H1 (cell line): ENCODE data around the gene PARP1. TPM values are rescaled to one million over a fixed set of nuclear protein-coding genes. Genes with fewer than 3 reads are reported as not detected.

Experiments
- CTCF ChIA-PET: fragments of 300-600 bp; sonication (Branson Sonifier 250); formaldehyde crosslinking; loops from one replicate; lab custom pipeline; 2021; ENCODE audit not compliant: partially characterized antibody; lab: Charles Lee
- POLR2A ChIA-PET: fragments of 300-600 bp; sonication (Branson Sonifier 250); formaldehyde crosslinking; loops from one replicate; lab custom pipeline; 2021; ENCODE audit warnings: inconsistent platforms; ENCODE audit not compliant: partially characterized antibody; lab: Charles Lee
- DNase-seq, 2 experiments: peaks; one replicate each; pipeline versions ENCODE4 v3.0.0 to v3.0.0-alpha.2; 2010 to 2022; ENCODE audit warnings: low spot score in 2 of 2, low read depth in 1 of 2, mixed read lengths in 1 of 2
- FAIRE-seq: peaks from 2 replicates; lab custom pipeline; 2011; peaks lifted over from hg19 to GRCh38; lab: Jason Lieb, UNC
- H2AFZ ChIP-seq: 2 replicates; pipeline ENCODE4 v1.8.1; 2012; ENCODE audit warnings: low read length, inconsistent platforms
- H2AK5ac ChIP-seq: 2 replicates; pipeline ENCODE4 v1.6.1; 2013; ENCODE audit warnings: low read depth, low read length
- H2BK120ac ChIP-seq: replicated peaks from 2 replicates; pipeline ENCODE3; 2013; ENCODE audit warnings: low read depth, low read length, inconsistent platforms
- H2BK12ac ChIP-seq: 2 replicates; pipeline ENCODE4 v1.6.1; 2013; ENCODE audit warnings: low read depth, low read length
- H2BK15ac ChIP-seq: 2 replicates; pipeline ENCODE4 v1.6.1; 2013; ENCODE audit warnings: low read length
- H2BK20ac ChIP-seq: 2 replicates; pipeline ENCODE4 v1.6.1; 2013; ENCODE audit warnings: low read length
- H2BK5ac ChIP-seq: 2 replicates; pipeline ENCODE4 v1.6.1; 2013; ENCODE audit warnings: low read depth, low read length
- H3K14ac ChIP-seq: 2 replicates; pipeline ENCODE4 v1.6.1; 2013; ENCODE audit warnings: inconsistent platforms; ENCODE audit not compliant: insufficient read length
- H3K18ac ChIP-seq: 2 replicates; pipeline ENCODE4 v1.6.1; 2013; ENCODE audit warnings: low read length; ENCODE audit errors: extremely low read depth
- H3K23ac ChIP-seq: 2 replicates; pipeline ENCODE4 v1.6.1; 2013; ENCODE audit warnings: inconsistent platforms; ENCODE audit not compliant: insufficient read length
- H3K23me2 ChIP-seq: 2 replicates; pipeline ENCODE4 v1.6.1; 2013; ENCODE audit warnings: low read depth, low read length
- H3K27ac ChIP-seq: 2 replicates; pipeline ENCODE4 v1.6.1; 2011; ENCODE audit warnings: low read depth, low read length, inconsistent platforms
- H3K27me3 ChIP-seq, 4 experiments: replicated peaks in 1 of 4; 1 replicate in 1 of 4; 2 replicates in 3 of 4; pipeline versions ENCODE4 v1.6.1 to v1.8.1; 2011 to 2013; ENCODE audit warnings: low read length in 3 of 4, mild to moderate bottlenecking in 3 of 4, inconsistent platforms in 2 of 4, mixed read lengths in 2 of 4, moderate library complexity in 1 of 4; ENCODE audit not compliant: control insufficient read depth in 3 of 4, insufficient read depth in 3 of 4; ENCODE audit errors: extremely low read depth in 1 of 4
- H3K36me3 ChIP-seq, 4 experiments: 2 replicates each; pipeline versions ENCODE4 v1.6.1 to v1.8.1; 2011 to 2013; ENCODE audit warnings: mild to moderate bottlenecking in 4 of 4, low read length in 3 of 4, moderate library complexity in 2 of 4, control low read depth in 1 of 4, inconsistent platforms in 1 of 4; ENCODE audit not compliant: insufficient read depth in 4 of 4, control insufficient read depth in 2 of 4
- H3K4ac ChIP-seq: replicated peaks from 2 replicates; pipeline ENCODE3; 2013; ENCODE audit warnings: low read length, low read depth, mixed read lengths, inconsistent platforms; ENCODE audit not compliant: insufficient read length
- H3K4me1 ChIP-seq, 4 experiments: replicated peaks in 1 of 4; 1 replicate in 1 of 4; 2 replicates in 3 of 4; pipeline versions ENCODE4 v1.6.1 to v1.8.1; 2011 to 2013; ENCODE audit warnings: low read length in 3 of 4, inconsistent platforms in 2 of 4, mixed read lengths in 1 of 4; ENCODE audit not compliant: insufficient read depth in 4 of 4, control insufficient read depth in 3 of 4
- H3K4me2 ChIP-seq, 2 experiments: 2 replicates each; pipeline versions ENCODE4 v1.6.1 to v1.8.1; 2011 to 2013; ENCODE audit warnings: low read depth in 2 of 2, low read length in 2 of 2, control low read depth in 1 of 2, inconsistent platforms in 1 of 2, mild to moderate bottlenecking in 1 of 2; ENCODE audit not compliant: insufficient read depth in 1 of 2
- H3K4me3 ChIP-seq, 4 experiments: fragments of 200-600, 300-600 bp in 1 of 4; sonication (generic), shearing (Covaris generic), sonication (Bioruptor Twin) in 1 of 4; 2 replicates each; pipeline versions ENCODE4 v1.5.1 to v1.8.1; 2011 to 2016; ENCODE audit warnings: low read length in 4 of 4, low read depth in 3 of 4, control low read depth in 2 of 4, inconsistent platforms in 2 of 4, mild to moderate bottlenecking in 2 of 4, mixed read lengths in 1 of 4, moderate library complexity in 1 of 4; ENCODE audit not compliant: insufficient read depth in 2 of 4; ENCODE audit errors: extremely low read depth in 1 of 4
- H3K56ac ChIP-seq: replicated peaks from 2 replicates; pipeline ENCODE3; 2013; ENCODE audit warnings: low read depth, mild to moderate bottlenecking, mixed read lengths, low read length, inconsistent platforms; ENCODE audit not compliant: insufficient read length
- H3K79me1 ChIP-seq: 2 replicates; pipeline ENCODE4 v1.6.1; 2013; ENCODE audit warnings: low read depth, low read length, control low read depth
- H3K79me2 ChIP-seq, 2 experiments: 2 replicates each; pipeline versions ENCODE4 v1.6.1 to v1.8.1; 2012 to 2013; ENCODE audit warnings: low read length in 2 of 2, mild to moderate bottlenecking in 2 of 2, inconsistent platforms in 1 of 2; ENCODE audit not compliant: insufficient read depth in 2 of 2, control insufficient read depth in 1 of 2
- H3K9ac ChIP-seq, 4 experiments: replicated peaks in 1 of 4; 1 replicate in 1 of 4; 2 replicates in 3 of 4; pipeline versions ENCODE4 v1.6.1 to v1.8.1; 2011 to 2013; ENCODE audit warnings: low read depth in 3 of 4, low read length in 3 of 4, control low read depth in 2 of 4, mild to moderate bottlenecking in 2 of 4, moderate library complexity in 2 of 4, inconsistent platforms in 1 of 4; ENCODE audit errors: extremely low read depth in 1 of 4
- H3K9me3 ChIP-seq, 2 experiments: 2 replicates each; pipeline versions ENCODE4 v1.6.1 to v1.8.1; 2012 to 2013; ENCODE audit warnings: mild to moderate bottlenecking in 2 of 2, moderate library complexity in 2 of 2, control low read depth in 1 of 2, inconsistent platforms in 1 of 2, low read depth in 1 of 2, low read length in 1 of 2, mixed read lengths in 1 of 2; ENCODE audit not compliant: insufficient read depth in 2 of 2
- H4K20me1 ChIP-seq, 2 experiments: replicated peaks in 1 of 2; 2 replicates each; pipeline versions ENCODE3 to v1.8.1; 2011 to 2013; ENCODE audit warnings: inconsistent platforms in 2 of 2, low read length in 2 of 2, mild to moderate bottlenecking in 1 of 2; ENCODE audit not compliant: insufficient read depth in 2 of 2, control insufficient read depth in 1 of 2
- H4K5ac ChIP-seq: 2 replicates; pipeline ENCODE4 v1.6.1; 2013; ENCODE audit warnings: low read length, low read depth, mixed read lengths, inconsistent platforms; ENCODE audit not compliant: insufficient read length
- H4K8ac ChIP-seq: 2 replicates; pipeline ENCODE4 v1.8.0; 2013; ENCODE audit warnings: mild to moderate bottlenecking, moderate library complexity, low read length, inconsistent platforms; ENCODE audit not compliant: insufficient read depth; ENCODE audit errors: extremely low read depth
- H4K91ac ChIP-seq: replicated peaks from 2 replicates; pipeline ENCODE3; 2013; ENCODE audit warnings: low read length, mixed read lengths, inconsistent platforms; ENCODE audit not compliant: insufficient read length
- ASH2L ChIP-seq: fragments of 200-600, 300-600 bp; sonication (generic); IDR thresholded peaks from one replicate; pipeline ENCODE4 v1.7.1; 2017; ENCODE audit warnings: low read length
- ATF3 ChIP-seq: IDR thresholded peaks from 2 replicates; pipeline ENCODE4 v1.6.1; 2011; ENCODE audit warnings: low read depth, mild to moderate bottlenecking, low read length; ENCODE audit not compliant: insufficient read depth
- BACH1 ChIP-seq: IDR thresholded peaks from 2 replicates; pipeline ENCODE4 v1.6.1; 2012; ENCODE audit warnings: low read length, improper control_type of control experiment
- BRCA1 ChIP-seq: IDR thresholded peaks from 2 replicates; pipeline ENCODE4 v1.6.1; 2012; ENCODE audit warnings: low read depth, low read length, improper control_type of control experiment
- CBX5 ChIP-seq: fragments of 300-800, 300-1000 bp; sonication (generic); IDR thresholded peaks from 2 replicates; pipeline ENCODE4 v1.7.1; 2016; ENCODE audit warnings: antibody characterized with exemption, low read length, low read depth
- CBX8 ChIP-seq: fragments of 300-800, 300-1000 bp; sonication (generic); IDR thresholded peaks from 2 replicates; pipeline ENCODE4 v1.7.1; 2016; ENCODE audit warnings: low read depth, low read length, borderline replicate concordance
- CEBPB ChIP-seq: IDR thresholded peaks from 2 replicates; pipeline ENCODE4 v1.6.1; 2012; ENCODE audit warnings: low read depth, low read length
- CHD1 ChIP-seq: IDR thresholded peaks from 2 replicates; pipeline ENCODE4 v1.6.1; 2012; ENCODE audit warnings: low read depth, low read length, improper control_type of control experiment
- CTBP2 ChIP-seq: IDR thresholded peaks from 2 replicates; pipeline ENCODE4 v1.7.0; 2011; ENCODE audit warnings: borderline replicate concordance, mild to moderate bottlenecking, moderate library complexity, mixed read lengths, low read length; ENCODE audit not compliant: insufficient read depth, insufficient read length
- JUN ChIP-seq: IDR thresholded peaks from 2 replicates; pipeline ENCODE4 v1.6.1; 2011; ENCODE audit warnings: low read depth, mild to moderate bottlenecking, improper control_type of control experiment, low read length
- JUND ChIP-seq: IDR thresholded peaks from 2 replicates; pipeline ENCODE4 v1.6.1; 2011; ENCODE audit warnings: mild to moderate bottlenecking, improper control_type of control experiment, low read length
- MAX ChIP-seq: IDR thresholded peaks from 2 replicates; pipeline ENCODE4 v1.6.1; 2012; ENCODE audit warnings: inconsistent platforms
- POLR2A ChIP-seq, 2 experiments: IDR thresholded peaks; 1 replicate in 1 of 2; 2 replicates in 1 of 2; pipeline ENCODE4 v1.6.1; 2011; ENCODE audit warnings: low read depth in 2 of 2, low read length in 2 of 2, mild to moderate bottlenecking in 2 of 2; ENCODE audit errors: control extremely low read depth in 1 of 2
- SIRT6 ChIP-seq: IDR thresholded peaks from one replicate; pipeline ENCODE4 v1.7.1; 2012; ENCODE audit warnings: low read length, inconsistent platforms
- SP2 ChIP-seq: IDR thresholded peaks from 2 replicates; pipeline ENCODE4 v1.6.1; 2012; ENCODE audit warnings: mild to moderate bottlenecking, low read length, inconsistent platforms
- SRF ChIP-seq: IDR thresholded peaks from 2 replicates; pipeline ENCODE4 v1.6.1; 2011; ENCODE audit warnings: mild to moderate bottlenecking, low read depth, low read length, moderate library complexity
- TAF1 ChIP-seq: IDR thresholded peaks from 2 replicates; pipeline ENCODE4 v1.6.1; 2011; ENCODE audit warnings: mild to moderate bottlenecking, low read depth, low read length
- WGBS, 2 experiments: shearing (Covaris generic) in 1 of 2; methylation state at CpG; one replicate each; pipeline versions ENCODE4 v1.1.6 to v1.1.7; 2013 to 2015; ENCODE audit warnings: low lambda C conversion rate in 2 of 2, mixed read lengths in 2 of 2, inconsistent platforms in 1 of 2, low coverage in 1 of 2, missing lambda C conversion rate in 1 of 2; ENCODE audit not compliant: insufficient replicate concordance in 2 of 2, insufficient coverage in 1 of 2, insufficient read length in 1 of 2; ENCODE audit errors: extremely low coverage in 1 of 2, missing lambda C conversion rate in 1 of 2; 5-methylcytosine and 5-hydroxymethylcytosine counted together
- polyA plus RNA-seq, 7 experiments: library from polyadenylated mRNA; depleted of rRNA in 3 of 7; stranded (reverse) in 5 of 7; unstranded in 2 of 7; fragments of >200 nt in 5 of 7; fragments of 200-250 nt in 2 of 7; gene quantifications; 1 replicate in 5 of 7; 2 replicates in 1 of 7; 4 replicates in 1 of 7; pipeline versions ENCODE4 v1.2.1 to v1.2.3, GENCODE V29; 2011 to 2013; ENCODE audit warnings: missing spikeins in 2 of 7, mixed read lengths in 2 of 7
- total RNA-seq: library from RNA; stranded (reverse); fragmentation: NEBNext Ultra II Directional; extraction: Animal tissue kit (Norgen Biotek cat#: 25700); gene quantifications from 2 replicates; pipeline ENCODE4 v1.2.1, GENCODE V29; 2021

The PARP1 gene
- total and polyA plus RNA-seq, 2 of the 8 experiments (the other 6 are each of a cell fraction or from before 2014, with no cell fraction given), result 416 to 441 TPM

DNA sequence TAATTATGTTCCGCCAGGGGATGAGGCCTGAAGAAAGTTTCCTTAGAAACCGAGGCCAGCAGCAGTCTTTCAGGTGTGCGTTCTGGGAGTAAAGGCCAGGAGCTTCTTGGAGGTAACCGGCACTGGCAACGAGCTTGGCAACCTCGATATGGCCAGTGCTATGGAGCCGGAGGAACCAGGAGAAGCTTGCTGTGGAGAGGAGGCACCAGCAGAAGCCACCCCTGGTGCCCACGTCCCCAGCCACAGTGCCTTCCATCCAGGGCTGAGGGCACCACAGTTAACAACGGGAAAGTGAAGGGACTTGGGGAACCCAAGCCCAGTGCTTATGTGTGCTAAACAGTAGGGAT, 57.4 kb downstream of the PARP1 start:
- WGBS, 2 experiments, result 79% methylated on average over 9 of the region's 9 CpGs; no CpG with 5 or more reads in 1 of the 2 experiments
- no peaks in the 10 kb centered on the region for H3K4me1 ChIP-seq
- H3K27ac ChIP-seq, result no peak overlapping the region
- no peak for TF ChIP-seq BACH1
- no peak for TF ChIP-seq SP2
- no peak for TF ChIP-seq SRF
- no peak for TF ChIP-seq CHD1
- TF ChIP-seq POLR2A (IDR thresholded peaks at IDR 0.05; ENCODE audit: control extremely low read depth in 1 of 2, low read depth in 2 of 2, low read length in 2 of 2), result no peak
- no peak for TF ChIP-seq MAX
- TF ChIP-seq CEBPB, result no peak
- no peak for TF ChIP-seq BRCA1
- TF ChIP-seq TAF1, result no peak
- TF ChIP-seq JUND, result no peak
- TF ChIP-seq CBX5, result no peak
- no peak for TF ChIP-seq CBX8
- no peak for TF ChIP-seq SIRT6
- TF ChIP-seq ASH2L, result no peak
- TF ChIP-seq JUN, result no peak
- no peak for TF ChIP-seq ATF3
- TF ChIP-seq CTBP2, result no peak

More for the DNA sequence above, 57.4 kb downstream of the PARP1 start:
- no peak overlapping the region for H3K4ac ChIP-seq
- no peak overlapping the region for H4K91ac ChIP-seq
- no peak overlapping the region for H2AK5ac ChIP-seq
- H4K5ac ChIP-seq, result no peak overlapping the region
- no peak overlapping the region for H3K23ac ChIP-seq
- H3K56ac ChIP-seq, result no peak overlapping the region
- no peak overlapping the region for H3K14ac ChIP-seq
- H3K9me3 ChIP-seq, result no peaks in the 10 kb centered on the region
- no peaks in the 10 kb centered on the region for H4K20me1 ChIP-seq
- no peaks in the 10 kb centered on the region for H3K79me2 ChIP-seq
- no peaks in the 10 kb centered on the region for H3K79me1 ChIP-seq
- no peak overlapping the region for H2BK5ac ChIP-seq
- no peaks in the 10 kb centered on the region for H3K27me3 ChIP-seq
- H2AFZ ChIP-seq, result no peak overlapping the region
- no peak overlapping the region for H3K9ac ChIP-seq
- POLR2A ChIA-PET, result no interaction called here
- no peak overlapping the region for H2BK120ac ChIP-seq
- H2BK12ac ChIP-seq, result no peak overlapping the region
- FAIRE-seq (no peak), DNase-seq (no peak)
- H3K4me2 ChIP-seq, result no peak overlapping the region
- H3K23me2 ChIP-seq, result no peaks in the 10 kb centered on the region
- H2BK15ac ChIP-seq, result no peak overlapping the region
- H3K36me3 ChIP-seq, result peaks cover 0 to 3% (median 0%) of the 10 kb centered on the region in 4 experiments; a peak in 1 of 8 replicates
- H3K4me3 ChIP-seq, result no peak overlapping the region
- no peak overlapping the region for H2BK20ac ChIP-seq
- CTCF ChIA-PET, result interaction anchor here (1.9 kb wide), 1 partner anchor 225 kb away, joined by 5 read pairs; no protein-coding TSS in a partner anchor
- H3K18ac ChIP-seq, result no peak overlapping the region
- H4K8ac ChIP-seq, result no peak overlapping the region
